ENCODE results near the gene ZNF679. TPM values are rescaled to one million over a fixed set of nuclear protein-coding genes. Genes with fewer than 3 reads are reported as not detected.
"Not testable (repeated sequence)": the region's sequence is repeated elsewhere in the genome, so short reads cannot be mapped to it uniquely, and the experiment has no call there.

The ZNF679 gene
- total RNA-seq, 1 donor from 2014 or later = not detected

GRCh38 chr7:64294701-64295420 lies 66.6 kb downstream of the ZNF679 start:
- no peaks in the 10 kb centered on the region for H3K4me1 Mint-ChIP-seq
- no peak overlapping the region for H3K27ac Mint-ChIP-seq
- Histone ChIP-seq H3F3A (ENCODE audit: low read depth) (no peaks in the 10 kb centered on the region), H3K27ac (no peak overlapping the region), H2AFZ (replicated peaks) (no peak overlapping the region), H3K4me2 (no peak overlapping the region), H3K27me3 (no peaks in the 10 kb centered on the region), H3K4me1 (no peaks in the 10 kb centered on the region), H3K36me3 (no peaks in the 10 kb centered on the region), H3K79me2 (ENCODE audit: low read depth) (no peaks in the 10 kb centered on the region), H3K4me3 (no peak overlapping the region), H3K9me3 (ENCODE audit: low read depth) (peaks cover 14% of the 10 kb centered on the region), H4K20me1 (ENCODE audit: low read depth) (no peaks in the 10 kb centered on the region), H3K9ac (no peak overlapping the region)
- H3K36me3 Mint-ChIP-seq = no peaks in the 10 kb centered on the region
- no peak for TF ChIP-seq EZH2phosphoT487 (IDR thresholded peaks at IDR 0.05)
- TF ChIP-seq EZH2 (IDR thresholded peaks at IDR 0.05) = no peak
- TF ChIP-seq CTCF (IDR thresholded peaks at IDR 0.05) = no peak
- H3K27me3 Mint-ChIP-seq (ENCODE audit: insufficient read depth, low read depth) = peaks cover 3% of the 10 kb centered on the region
- H3K9me3 Mint-ChIP-seq = peaks cover 67% of the 10 kb centered on the region
- DNase-seq (ENCODE audit: low spot score) = no peak
- H3K4me3 Mint-ChIP-seq = no peak overlapping the region

GRCh38 chr7:64297418-64297817 lies 69.1 kb downstream of the ZNF679 start:
- H3K4me3 Mint-ChIP-seq; H3K36me3 ChIP-seq; DNase-seq (ENCODE audit: low spot score); H4K20me1 ChIP-seq (ENCODE audit: low read depth); H3K27ac ChIP-seq; H3K4me1 Mint-ChIP-seq; H3K27me3 ChIP-seq; H3K9me3 ChIP-seq (ENCODE audit: low read depth); H3K79me2 ChIP-seq (ENCODE audit: low read depth); H3K27me3 Mint-ChIP-seq (ENCODE audit: insufficient read depth, low read depth); H2AFZ ChIP-seq (replicated peaks); H3K9ac ChIP-seq; H3K4me3 ChIP-seq; H3K27ac Mint-ChIP-seq; H3K4me1 ChIP-seq; H3F3A ChIP-seq (ENCODE audit: low read depth); H3K36me3 Mint-ChIP-seq; H3K4me2 ChIP-seq: not testable (repeated sequence)
- H3K9me3 Mint-ChIP-seq = peaks cover 70% of the 10 kb centered on the region

GRCh38 chr7:64300641-64301405 lies 72.5 kb downstream of the ZNF679 start:
- TF ChIP-seq EZH2phosphoT487 (IDR thresholded peaks at IDR 0.05) = no peak
- no peak for TF ChIP-seq CTCF (IDR thresholded peaks at IDR 0.05)
- no peak for TF ChIP-seq EZH2 (IDR thresholded peaks at IDR 0.05)
- Histone ChIP-seq H2AFZ (replicated peaks) (no peak overlapping the region), H3K27me3 (no peaks in the 10 kb centered on the region), H3K36me3 (no peaks in the 10 kb centered on the region), H4K20me1 (ENCODE audit: low read depth) (no peaks in the 10 kb centered on the region), H3F3A (ENCODE audit: low read depth) (no peaks in the 10 kb centered on the region), H3K9ac (no peak overlapping the region), H3K9me3 (ENCODE audit: low read depth) (peaks cover 11% of the 10 kb centered on the region), H3K79me2 (ENCODE audit: low read depth) (no peaks in the 10 kb centered on the region), H3K27ac (no peak overlapping the region), H3K4me2 (no peak overlapping the region), H3K4me3 (no peak overlapping the region), H3K4me1 (no peaks in the 10 kb centered on the region)
- no peaks in the 10 kb centered on the region for H3K36me3 Mint-ChIP-seq
- H3K27ac Mint-ChIP-seq = no peak overlapping the region
- no peak overlapping the region for H3K4me3 Mint-ChIP-seq
- no peaks in the 10 kb centered on the region for H3K4me1 Mint-ChIP-seq
- H3K27me3 Mint-ChIP-seq (ENCODE audit: insufficient read depth, low read depth) = peaks cover 2% of the 10 kb centered on the region
- DNase-seq (ENCODE audit: low spot score) = no peak
- peaks cover 68% of the 10 kb centered on the region for H3K9me3 Mint-ChIP-seq

Measured in neural progenitor cell (in vitro differentiated cells).